CD4-positive, alpha-beta T cell treated with Interleukin-4 for 1 hour (primary cell): ENCODE data around the gene ARHGAP8.
"Not testable (repeated sequence)": the region's sequence is repeated elsewhere in the genome, so short reads cannot be mapped to it uniquely, and the experiment has no call there.

ENCODE experiments used
- DNase-seq, 2 donors: peaks; one replicate each; pipeline ENCODE4 v3.0.0-alpha.2; 2020 to 2022

Gene ARHGAP8

GRCh38 chr22:44726439-44726838 lies 25.9 kb upstream of the ARHGAP8 start:
- no peak for DNase-seq

DNA sequence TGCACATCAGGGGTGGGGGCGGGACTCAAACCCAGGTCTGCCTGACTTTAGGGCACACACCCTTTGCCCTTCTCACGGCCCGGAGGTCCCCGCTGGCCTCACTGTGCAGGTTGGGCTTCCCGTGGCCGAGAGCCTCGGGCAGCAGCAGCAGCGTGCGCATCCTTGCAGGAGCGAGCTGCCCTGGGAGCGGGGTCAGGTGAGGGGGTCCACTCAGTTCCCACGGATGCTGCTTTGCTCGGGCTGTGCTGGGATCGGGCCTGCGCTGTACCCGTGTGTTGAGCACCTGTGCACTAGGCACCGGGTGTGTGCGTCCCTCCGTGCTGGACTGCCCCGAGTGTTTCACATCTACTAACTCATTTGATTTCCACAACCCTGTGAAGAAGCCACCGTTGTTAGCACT lies 25.2 kb upstream of the ARHGAP8 start:
- no peak for DNase-seq

DNA sequence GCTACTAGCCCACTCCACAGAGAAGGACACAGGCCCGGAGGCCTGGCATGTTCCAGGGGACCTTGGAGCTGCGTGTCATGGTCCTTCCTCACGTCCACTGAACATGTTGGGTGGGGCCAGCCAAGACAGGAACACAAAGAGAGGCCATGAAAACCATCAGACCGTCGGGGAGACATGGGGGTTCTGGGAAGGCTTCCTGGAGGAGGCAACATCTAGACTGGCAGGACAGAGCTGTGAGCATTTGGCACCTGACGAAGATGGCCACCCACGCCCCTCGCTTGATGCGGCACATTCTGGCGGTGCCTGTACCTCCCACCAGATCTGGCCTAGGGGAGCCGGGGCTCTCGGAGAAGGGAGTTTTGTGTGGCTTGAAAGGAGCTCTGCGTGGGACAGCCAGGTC lies 24.7 kb upstream of the ARHGAP8 start:
- DNase-seq, result no peak

GRCh38 chr22:44728761-44729324 lies 23.5 kb upstream of the ARHGAP8 start:
- no peak for DNase-seq

GRCh38 chr22:44729391-44730021 lies 22.9 kb upstream of the ARHGAP8 start:
- DNase-seq, result no peak

DNA sequence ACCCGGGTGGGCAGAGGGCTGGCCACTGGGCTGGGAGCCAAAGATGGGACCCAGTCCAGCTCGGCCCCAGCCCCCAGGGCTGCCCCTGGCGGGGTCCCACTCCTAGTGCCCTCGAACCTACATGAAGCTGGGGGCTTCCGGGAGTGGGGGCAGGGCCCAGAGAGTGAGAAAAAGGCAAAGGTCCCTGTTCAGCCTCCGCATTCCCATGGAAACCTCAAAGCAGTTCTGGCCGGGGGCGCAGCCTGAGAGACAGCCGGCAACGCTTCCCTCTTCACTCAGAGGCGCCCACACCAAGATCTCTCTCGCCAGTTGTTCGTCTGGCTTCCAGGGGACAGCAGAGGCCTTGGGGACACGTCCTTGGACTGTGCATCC lies 22.4 kb upstream of the ARHGAP8 start:
- no peak for DNase-seq

DNA sequence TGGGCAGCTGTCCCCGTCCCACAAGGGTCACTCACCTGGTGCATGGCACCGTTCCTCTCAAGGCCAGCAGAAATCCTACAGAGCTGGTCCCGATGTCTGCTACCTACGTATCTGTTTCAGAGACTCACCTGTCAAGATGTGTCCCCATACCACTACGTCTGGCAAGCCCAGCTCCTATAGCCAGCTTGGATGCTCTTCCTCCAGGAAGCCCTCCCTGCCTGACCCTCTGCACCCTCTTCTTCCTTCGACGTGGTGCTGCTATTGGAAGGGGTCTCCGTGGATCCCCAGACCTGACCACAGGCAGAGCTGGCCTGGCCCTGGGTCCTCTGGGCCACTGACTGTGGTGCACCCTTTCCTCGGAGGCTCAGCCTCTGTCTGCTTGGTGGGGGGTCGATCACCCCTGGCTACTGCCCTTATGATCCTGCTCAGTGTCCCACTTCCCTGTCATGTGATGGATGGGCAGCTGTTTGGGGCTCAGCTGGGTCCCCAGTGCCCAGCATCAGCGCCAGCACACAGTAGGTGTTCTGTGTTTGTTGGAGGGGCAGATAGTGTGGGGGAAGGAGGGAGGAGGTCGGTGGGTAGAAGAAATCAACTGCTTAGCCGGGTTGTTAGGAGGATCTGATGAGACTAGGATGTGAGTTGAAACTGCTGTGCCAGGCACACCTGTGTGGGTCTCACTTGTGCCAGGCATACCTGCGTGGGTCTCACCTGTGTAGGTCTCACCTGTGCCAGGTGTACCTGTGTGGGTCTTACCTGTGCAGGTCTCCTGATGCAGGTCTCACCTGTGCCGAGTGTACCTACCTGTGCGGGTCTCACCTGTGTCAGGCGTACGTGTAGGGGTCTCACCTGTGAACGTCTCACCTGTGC lies 21.7 kb upstream of the ARHGAP8 start:
- no peak for DNase-seq

DNA sequence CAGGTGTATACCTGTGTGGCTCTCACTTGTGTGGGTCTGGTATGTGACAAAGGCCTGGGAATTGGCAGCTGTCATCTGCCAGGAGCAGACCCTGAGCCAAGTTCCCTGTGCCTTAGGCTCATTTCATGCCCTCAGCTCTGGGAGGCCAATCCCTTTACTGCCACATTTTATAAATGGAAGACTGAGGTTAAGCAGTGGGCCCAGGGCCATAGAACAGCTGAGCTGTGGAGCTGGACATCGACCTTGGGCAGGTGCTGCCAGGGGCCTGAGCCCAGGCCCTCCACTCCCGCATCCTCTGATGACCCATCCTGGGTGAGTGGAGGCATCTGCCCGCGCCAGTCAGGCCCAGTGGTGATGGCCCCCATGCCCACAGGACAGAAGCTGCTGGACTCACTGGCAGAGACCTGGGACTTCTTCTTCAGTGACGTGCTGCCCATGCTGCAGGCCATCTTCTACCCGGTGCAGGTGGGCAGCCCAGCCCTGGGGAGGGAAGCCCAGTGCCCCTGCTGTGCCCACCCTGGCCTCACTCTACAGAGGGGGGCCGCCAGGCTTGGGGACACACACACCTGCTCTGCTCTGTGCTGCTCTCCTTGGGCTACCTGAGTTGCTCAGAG lies 20.9 kb upstream of the ARHGAP8 start:
- DNase-seq, result no peak

DNA sequence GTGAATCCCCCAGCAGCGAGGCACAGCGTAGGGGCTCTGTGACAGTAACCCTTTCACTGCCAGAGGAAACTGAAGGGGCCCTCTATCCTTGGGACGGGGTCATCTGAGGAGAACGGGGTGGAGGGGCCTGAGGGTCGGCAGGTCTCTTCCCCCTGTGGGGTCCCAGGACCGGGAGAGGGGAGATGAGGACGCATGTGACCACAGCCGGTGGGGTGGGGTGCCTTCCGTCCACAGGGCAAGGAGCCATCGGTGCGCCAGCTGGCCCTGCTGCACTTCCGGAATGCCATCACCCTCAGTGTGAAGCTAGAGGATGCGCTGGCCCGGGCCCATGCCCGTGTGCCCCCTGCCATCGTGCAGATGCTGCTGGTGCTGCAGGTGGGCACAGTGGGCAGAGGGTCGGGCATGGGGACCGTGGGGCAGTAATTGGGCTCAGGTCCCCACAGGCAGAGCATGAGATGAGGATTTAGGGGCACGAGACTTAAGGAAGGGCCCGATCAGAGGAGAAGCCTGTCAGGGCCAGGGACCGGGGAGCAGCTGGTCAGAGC lies 20.3 kb upstream of the ARHGAP8 start:
- DNase-seq, result no peak

DNA sequence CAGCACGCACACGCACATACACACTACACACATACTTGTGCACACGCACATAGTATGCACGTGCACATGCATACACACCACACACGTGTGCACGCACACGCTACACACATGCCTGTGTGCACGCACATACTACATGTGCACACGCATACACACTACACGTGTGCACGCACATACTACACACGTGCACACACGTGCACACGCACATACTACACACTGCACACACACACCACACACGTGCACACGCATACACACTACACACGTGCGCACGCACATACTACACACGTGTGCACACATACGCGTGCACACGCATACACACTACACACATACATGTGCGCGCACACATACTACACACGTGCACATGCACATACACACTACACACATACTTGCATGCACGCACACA lies 19.7 kb upstream of the ARHGAP8 start:
- no peak for DNase-seq

GRCh38 chr22:44733426-44734106 lies 18.8 kb upstream of the ARHGAP8 start:
- no peak for DNase-seq

DNA sequence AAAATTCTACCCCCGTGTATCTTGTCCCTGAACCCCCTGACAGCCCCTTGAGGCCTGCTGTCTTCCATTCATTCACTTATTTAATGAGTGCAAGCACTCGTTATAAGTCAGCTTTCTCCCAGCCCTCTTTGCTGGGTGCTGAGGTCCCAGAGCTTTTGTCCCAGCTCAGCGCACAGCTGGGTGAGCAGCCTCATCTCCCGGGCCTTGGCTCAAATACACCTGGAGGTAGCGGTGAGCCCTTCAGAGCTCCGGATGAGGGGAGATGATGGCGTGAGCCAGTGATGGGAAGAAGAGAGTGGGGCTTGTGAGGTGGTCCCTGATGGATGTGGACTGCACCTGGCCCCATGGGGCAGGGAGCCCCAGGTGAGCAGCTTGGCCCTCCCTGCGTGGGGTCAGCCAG lies 18.1 kb upstream of the ARHGAP8 start:
- DNase-seq, result no peak

- DNase-seq, result no peak
Observed at GRCh38 chr22:44734801-44735517, 17.4 kb upstream of the ARHGAP8 start.

DNA sequence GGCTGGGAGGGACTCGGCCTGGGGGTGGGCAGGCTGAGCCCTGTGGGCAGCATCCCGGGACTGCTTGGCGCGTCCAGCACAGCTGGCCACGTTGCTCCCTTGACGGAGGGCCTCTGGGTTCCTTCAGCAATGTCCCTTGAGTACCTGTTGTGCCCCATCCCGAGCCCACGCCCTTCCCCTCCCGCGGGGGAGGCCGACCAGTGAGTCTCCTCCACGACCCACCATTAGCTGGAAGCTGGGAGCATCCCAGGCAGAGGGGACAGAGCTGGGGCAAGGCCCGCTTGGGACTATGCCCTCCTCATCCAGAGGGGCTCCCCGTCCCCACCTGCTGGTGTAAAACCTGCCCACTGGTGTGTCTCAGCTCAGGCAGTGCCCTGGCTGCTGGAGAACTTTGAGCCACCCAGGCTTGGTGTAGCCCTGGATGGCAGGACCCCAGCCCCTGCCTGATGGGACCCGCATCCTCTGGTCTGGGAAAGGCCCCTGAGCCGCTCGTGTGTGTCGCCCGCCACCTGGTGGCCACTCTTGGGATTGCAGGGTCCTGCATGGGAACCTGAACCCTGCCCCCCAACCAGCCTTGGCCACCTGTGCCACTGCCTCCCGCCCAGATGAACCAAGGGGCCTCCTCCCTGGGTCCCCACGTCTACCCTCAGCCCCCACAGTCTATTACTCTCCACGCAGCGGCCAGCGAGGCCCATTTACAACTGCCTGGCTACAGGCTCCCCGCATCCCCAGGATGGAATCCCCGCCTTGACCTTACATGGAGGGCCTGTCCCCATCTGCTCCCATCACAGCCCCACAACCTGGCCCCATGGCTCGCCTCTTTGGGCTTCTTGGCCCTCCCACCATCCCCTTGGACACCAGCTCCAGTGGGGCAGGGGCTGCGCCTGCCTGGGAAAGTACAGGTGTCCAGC lies 16.6 kb upstream of the ARHGAP8 start:
- DNase-seq, result peak; percentile 71 to 79

DNA sequence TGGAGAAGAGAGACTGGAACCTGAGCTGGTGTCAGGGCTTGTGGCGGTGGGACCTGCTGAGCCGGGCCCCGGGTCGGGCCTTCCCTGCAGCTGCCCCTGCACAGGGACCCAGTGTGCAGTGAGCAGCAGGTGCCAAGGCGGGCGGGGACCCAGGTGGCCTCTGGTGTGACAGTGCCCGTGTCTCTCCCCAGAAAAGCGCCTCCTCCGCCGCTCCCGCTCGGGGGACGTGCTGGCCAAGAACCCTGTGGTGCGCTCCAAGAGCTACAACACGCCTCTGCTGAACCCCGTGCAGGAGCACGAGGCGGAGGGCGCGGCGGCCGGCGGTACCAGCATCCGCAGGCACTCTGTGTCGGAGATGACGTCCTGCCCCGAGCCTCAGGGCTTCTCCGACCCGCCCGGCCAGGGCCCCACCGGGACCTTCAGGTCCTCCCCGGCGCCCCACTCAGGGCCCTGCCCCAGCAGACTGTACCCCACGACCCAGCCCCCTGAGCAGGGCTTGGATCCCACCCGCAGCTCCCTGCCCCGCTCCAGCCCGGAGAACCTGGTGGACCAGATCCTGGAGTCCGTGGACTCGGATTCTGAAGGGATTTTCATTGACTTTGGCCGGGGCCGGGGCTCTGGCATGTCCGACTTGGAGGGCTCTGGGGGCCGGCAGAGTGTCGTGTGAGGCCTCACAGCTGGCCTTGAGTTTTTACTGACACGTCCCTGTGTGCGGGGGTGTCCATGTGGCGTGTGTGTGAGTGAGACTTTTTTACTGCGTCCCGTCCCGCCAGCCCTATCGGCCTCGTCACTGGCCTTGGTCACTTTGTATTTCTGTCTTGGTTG lies 15.6 kb upstream of the ARHGAP8 start:
- no peak for DNase-seq

DNA sequence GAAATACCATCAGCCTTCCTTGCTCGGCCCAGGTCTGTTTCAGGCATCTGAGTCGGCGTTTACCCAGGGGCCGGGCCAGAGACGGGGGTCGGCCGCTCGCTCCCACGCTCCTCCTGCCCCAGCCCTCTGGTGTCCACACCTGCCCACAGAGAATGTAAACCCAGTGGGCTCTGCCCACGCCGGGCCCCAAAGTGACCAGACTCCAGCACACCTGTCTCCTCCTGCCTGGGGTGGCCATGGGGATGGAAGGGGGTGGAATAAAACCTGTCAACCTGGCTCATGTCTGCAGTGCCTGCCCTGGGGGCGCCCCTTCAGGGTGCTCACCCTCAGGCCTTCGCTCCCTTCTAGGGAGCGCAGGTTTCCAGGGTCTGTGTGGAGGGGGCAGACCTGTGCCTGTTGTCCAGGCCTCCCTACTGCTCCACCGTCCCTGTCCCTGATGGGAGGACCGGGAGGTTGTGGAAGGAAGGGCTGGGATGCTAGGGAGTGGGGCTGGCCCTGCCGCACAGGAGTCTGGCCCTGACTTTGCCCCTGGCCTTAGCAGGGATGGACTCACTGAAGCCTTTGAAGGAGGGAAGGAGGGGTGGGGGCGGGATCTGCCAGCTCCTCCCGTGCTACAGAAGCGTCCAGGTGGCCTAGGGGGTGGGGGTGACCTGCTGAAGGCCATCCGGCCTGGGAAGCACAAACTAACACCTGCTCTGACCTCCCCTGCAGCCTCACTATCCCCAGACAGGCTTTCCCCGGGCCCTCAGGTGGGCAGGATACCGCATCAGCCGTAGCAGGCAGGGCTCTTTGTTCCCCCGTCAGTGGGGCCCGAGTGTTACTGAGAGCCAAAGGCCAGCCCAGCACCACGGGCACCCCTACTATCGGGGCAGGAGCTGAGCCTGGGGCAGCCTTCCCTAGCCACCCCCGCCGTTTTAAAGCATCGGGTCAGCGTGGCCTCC lies 14.7 kb upstream of the ARHGAP8 start:
- no peak for DNase-seq

DNA sequence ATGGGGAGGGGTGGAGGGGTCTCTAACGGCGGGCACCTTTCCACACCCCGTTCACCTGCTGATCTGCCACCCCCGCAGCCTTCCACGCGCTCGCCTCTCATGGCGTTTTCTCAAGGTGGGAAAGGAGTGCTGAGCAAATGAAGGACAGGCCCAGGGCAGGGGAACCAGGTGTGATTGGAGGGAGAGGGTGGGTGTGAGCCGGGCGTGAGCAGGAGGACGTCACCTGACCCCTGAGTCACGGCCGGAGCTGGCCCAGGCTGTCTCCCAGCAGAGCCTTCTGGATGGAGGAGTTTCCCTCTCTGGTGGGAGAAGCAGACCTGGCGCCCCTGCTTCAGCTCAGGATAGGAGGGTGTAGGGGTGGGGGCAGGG lies 14.0 kb upstream of the ARHGAP8 start:
- DNase-seq, result no peak

DNA sequence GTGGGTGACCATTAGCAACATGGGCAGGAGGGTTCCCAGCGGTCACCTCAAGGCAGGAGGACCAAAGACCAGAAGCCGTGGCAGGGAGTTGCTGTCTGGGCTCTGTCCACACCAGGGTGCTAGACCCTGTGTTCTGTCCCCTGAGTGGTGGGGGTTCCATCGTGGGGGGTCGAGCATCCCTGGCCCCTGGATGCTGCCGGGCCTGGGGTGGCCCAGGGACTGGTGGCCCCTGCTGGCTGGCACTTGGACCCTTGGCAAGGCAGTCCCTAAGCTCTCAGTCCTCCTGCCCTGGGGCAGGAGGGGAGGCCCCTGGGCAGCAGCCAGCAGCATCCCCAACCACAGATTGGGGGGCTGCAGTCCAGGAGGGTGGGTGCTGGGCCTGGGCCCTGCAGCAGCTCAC lies 13.4 kb upstream of the ARHGAP8 start:
- no peak for DNase-seq

GRCh38 chr22:44739666-44740065 lies 12.7 kb upstream of the ARHGAP8 start:
- not testable (repeated sequence) for DNase-seq
